ENCODE measurements around the gene HSF5. TPM values are rescaled to one million over a fixed set of nuclear protein-coding genes. Genes with fewer than 3 reads are reported as not detected.

The HSF5 gene
- total RNA-seq, 1 donor from 2014 or later, result 5.5 TPM

DNA sequence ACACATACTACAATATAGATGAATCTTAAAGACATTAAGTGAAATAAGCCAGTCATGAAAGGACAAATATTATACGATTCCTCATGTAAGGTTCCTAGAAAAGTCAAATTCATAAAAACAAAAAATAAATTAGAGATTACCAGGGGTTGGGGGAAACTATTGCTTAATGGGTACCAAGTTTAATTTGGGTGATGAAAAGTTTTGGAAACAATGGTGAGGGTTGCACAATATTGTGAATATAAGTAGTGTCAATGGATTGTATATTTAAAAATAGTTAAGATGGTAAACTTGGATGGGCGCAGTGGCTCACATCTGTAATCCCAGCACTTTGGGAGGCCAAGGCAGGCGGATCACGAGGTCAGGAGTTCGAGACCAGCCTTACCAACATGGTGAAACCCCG, 17.9 kb downstream of the HSF5 start:
- H3K9me3 Mint-ChIP-seq, result no peaks in the 10 kb centered on the region
- H3K36me3 Mint-ChIP-seq (ENCODE audit: low read depth), result peaks cover 3% of the 10 kb centered on the region
- ATAC-seq (ENCODE audit: low read depth), result no peak
- no peak for TF ChIP-seq CTCF (IDR thresholded peaks at IDR 0.05)
- intact Hi-C loops (cut with micrococcal nuclease), result no loop called here
- no peaks in the 10 kb centered on the region for H3K4me1 Mint-ChIP-seq
- H3K27ac Mint-ChIP-seq, result no peak overlapping the region
- no peak overlapping the region for H3K4me3 Mint-ChIP-seq
- ChIA-PET CTCF (no interaction called here), POLR2A (no interaction called here)
- H3K27me3 Mint-ChIP-seq, result no peaks in the 10 kb centered on the region
- no peak for DNase-seq

DNA sequence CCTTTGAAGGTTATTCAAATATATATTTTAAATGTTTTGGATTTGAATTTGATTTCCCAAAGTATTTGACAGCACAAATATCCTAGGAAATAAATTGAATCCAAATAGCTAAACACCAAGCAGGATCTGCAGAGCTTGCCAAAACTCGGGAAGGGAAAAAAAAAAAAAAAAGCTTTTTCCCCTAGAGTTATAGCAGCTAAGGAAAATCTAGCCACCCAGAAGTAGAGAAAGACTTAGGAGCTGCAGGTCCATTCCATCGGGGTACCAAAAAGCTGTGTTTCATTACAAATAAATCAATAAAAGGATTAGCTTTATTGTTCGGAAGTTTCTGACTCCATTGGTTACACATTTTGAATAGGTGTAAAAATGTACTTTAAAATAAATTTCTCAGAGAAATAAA, 19.3 kb downstream of the HSF5 start:
- peaks cover 9% of the 10 kb centered on the region for H3K36me3 Mint-ChIP-seq (ENCODE audit: low read depth)
- CTCF ChIA-PET, result no interaction called here

GRCh38 chr17:58455491-58455890, 32.7 kb downstream of the HSF5 start:
- ATAC-seq (ENCODE audit: low read depth), result no peak
- no peak overlapping the region for H3K4me3 Mint-ChIP-seq
- ChIA-PET POLR2A (no interaction called here), CTCF (no interaction called here)
- no peak for TF ChIP-seq CTCF (IDR thresholded peaks at IDR 0.05)
- peaks cover 16% of the 10 kb centered on the region for H3K36me3 Mint-ChIP-seq (ENCODE audit: low read depth)
- no peaks in the 10 kb centered on the region for H3K27me3 Mint-ChIP-seq
- no peak for DNase-seq
- no peaks in the 10 kb centered on the region for H3K4me1 Mint-ChIP-seq
- H3K27ac Mint-ChIP-seq, result no peak overlapping the region
- no peaks in the 10 kb centered on the region for H3K9me3 Mint-ChIP-seq
- intact Hi-C loops (cut with micrococcal nuclease), result no loop called here

More for the DNA sequence above, 19.3 kb downstream of the HSF5 start:
- no peak for TF ChIP-seq CTCF (IDR thresholded peaks at IDR 0.05)
- POLR2A ChIA-PET, result no interaction called here
- Mint-ChIP-seq H3K9me3 (no peaks in the 10 kb centered on the region), H3K27me3 (no peaks in the 10 kb centered on the region), H3K4me3 (no peak overlapping the region), H3K27ac (no peak overlapping the region), H3K4me1 (no peaks in the 10 kb centered on the region)
- intact Hi-C loops (cut with micrococcal nuclease), result no loop called here
- DNase-seq, result no peak
- no peak for ATAC-seq (ENCODE audit: low read depth)

GRCh38 chr17:58452738-58453137, 35.5 kb downstream of the HSF5 start:
- DNase-seq (no peak), ATAC-seq (ENCODE audit: low read depth) (no peak)
- Mint-ChIP-seq H3K9me3 (no peaks in the 10 kb centered on the region), H3K36me3 (ENCODE audit: low read depth) (peaks cover 20% of the 10 kb centered on the region), H3K27ac (no peak overlapping the region), H3K4me1 (no peaks in the 10 kb centered on the region), H3K27me3 (no peaks in the 10 kb centered on the region), H3K4me3 (no peak overlapping the region)
- TF ChIP-seq CTCF (IDR thresholded peaks at IDR 0.05), result no peak
- intact Hi-C loops (cut with micrococcal nuclease), result no loop called here
- POLR2A ChIA-PET, result no interaction called here
- CTCF ChIA-PET, result no interaction called here

DNA sequence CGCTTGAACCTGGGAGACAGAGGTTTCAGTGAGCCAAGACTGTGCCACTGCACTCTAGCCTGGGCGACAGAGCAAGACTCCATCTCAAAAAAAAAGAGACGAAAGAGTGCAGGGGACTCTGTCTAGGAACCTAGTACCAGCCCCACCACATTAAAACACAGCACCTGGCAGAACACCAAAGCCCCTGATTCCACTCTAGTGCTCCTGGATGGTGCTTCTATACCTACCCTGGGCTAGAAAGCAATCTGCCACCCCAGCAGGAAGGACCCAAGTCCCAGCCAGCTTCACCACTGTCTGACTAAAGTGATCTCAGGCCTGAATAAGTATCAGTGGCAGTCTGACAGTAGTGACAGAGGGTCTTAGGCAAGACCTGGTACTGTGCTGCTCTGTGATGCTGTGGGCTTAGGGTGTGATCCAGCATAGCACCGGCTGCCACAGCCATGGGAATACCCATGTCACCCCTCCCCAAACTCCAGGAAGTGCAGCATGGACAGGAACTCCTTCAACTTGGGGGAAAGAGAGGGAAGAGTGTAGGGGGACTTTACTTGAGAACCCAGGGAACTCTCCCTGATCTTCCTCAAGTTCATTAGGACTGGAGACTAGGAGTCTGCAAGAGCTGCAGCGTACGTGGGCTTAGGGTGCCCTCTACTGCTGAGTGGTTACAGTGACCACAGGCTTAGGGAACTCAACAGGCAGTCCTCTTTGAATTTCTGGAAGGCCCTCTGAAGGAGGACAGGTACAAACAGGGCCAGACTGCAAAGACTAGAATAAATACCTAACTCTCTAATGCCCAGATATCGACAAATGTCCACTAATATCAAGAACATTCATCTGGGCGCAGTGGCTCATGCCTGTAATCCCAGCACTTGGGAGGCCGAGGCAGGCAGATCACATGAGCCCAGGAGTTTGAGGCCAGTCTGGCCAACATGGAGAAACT, 40.9 kb downstream of the HSF5 start:
- POLR2A ChIA-PET, result interaction anchor here (1.0 to 2.3 kb wide), 4 partner anchors 110 to 130 kb away, joined by 3 to 13 read pairs (median 6); no protein-coding TSS in a partner anchor
- Mint-ChIP-seq H3K4me3 (no peak overlapping the region), H3K4me1 (peaks cover 11% of the 10 kb centered on the region), H3K27me3 (no peaks in the 10 kb centered on the region), H3K9me3 (no peaks in the 10 kb centered on the region), H3K27ac (no peak overlapping the region), H3K36me3 (ENCODE audit: low read depth) (peaks cover 28% of the 10 kb centered on the region)
- CTCF ChIA-PET, result interaction anchor here (0.6 to 7.3 kb wide), 9 partner anchors 30 to 247 kb away, joined by 3 to 103 read pairs (median 4); partner anchors contain the start of gene RNF43
- intact Hi-C loops (cut with micrococcal nuclease), result loop anchor here (1.0 kb wide), 4 partner anchors 130 to 247 kb away; no protein-coding TSS in a partner anchor
- ATAC-seq (ENCODE audit: low read depth) (peak; percentile 93), DNase-seq (peak; percentile 43)
- TF ChIP-seq CTCF (IDR thresholded peaks at IDR 0.05), result no peak
